Measurements from ENCODE around the gene GUCY1A2.

GRCh38 chr11:106624377-106624776 is 393.9 kb downstream of the GUCY1A2 start:
- no peak for TF ChIP-seq CTCF (IDR thresholded peaks at IDR 0.05)
- TF ChIP-seq POLR2A (IDR thresholded peaks at IDR 0.05) = no peak
